Right hindlimb (tissue), 1 donor: ENCODE results near the gene GOLGA6L9.
"Not testable (repeated sequence)": the region's sequence is repeated elsewhere in the genome, so short reads cannot be mapped to it uniquely, and the experiment has no call there.

ENCODE experiments used
- DNase-seq: peaks from one replicate; pipeline ENCODE4 v3.0.0-alpha.2; 2018

The GOLGA6L9 gene

DNA sequence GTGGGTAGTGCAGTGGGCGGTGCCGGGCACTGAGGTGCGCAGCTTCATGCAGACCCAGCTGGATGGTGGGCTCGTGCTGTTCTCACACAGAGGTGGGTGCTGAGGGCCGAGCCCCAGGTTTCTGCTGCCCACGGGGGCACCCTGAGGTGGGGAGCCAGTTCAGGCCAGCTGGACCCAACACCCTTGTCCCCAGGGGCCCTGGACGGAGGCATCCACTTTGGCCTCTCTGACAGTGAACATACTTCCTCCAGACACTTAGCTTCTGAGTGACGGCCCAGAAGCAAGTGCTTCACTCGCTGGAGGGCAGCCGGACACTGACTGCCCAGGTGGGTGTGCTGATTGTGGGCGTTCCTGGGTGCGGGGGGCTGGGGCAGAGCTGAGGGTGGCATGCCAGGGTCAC, 39.8 kb downstream of the GOLGA6L9 start:
- DNase-seq, result not testable (repeated sequence)

- peak; percentile 17 for DNase-seq
These were observed 42.8 kb downstream of the GOLGA6L9 start for GRCh38 chr15:82472269-82472982.

- not testable (repeated sequence) for DNase-seq
These were observed 45.1 kb downstream of the GOLGA6L9 start for GRCh38 chr15:82474596-82475325.

- DNase-seq, result peak; percentile 5
These were observed 45.8 kb downstream of the GOLGA6L9 start for GRCh38 chr15:82475345-82475967.

DNA sequence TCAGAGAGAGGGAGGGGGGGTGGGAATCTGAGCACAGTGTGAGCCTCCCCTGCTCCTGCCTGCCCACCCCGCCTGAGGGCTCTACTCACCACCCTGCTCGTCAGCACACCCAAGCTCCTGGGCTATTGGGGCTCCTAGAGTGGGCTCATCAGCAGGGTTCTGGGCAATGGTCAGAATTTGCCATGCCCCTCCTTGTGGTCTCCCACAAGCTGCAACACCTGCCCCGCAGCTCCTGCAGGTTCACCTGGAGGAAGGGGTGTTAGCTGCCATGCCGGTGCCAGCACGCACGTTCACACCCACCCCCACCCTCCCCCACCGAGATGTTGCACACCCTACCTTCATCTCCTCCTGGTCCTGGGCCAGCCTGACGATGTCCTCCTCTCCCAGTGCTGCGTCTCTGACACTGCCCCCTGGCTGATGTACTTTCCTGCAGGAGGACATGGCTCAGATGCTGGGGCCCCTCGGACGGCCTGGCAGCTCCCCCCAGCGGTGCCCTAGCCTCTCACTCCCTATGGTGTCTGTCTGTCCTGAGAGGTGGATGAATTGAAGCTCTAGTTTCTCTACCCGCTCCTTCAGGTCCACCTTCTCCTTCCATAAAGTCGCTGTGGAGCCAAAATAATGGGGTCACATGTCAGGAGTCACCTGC, 47.2 kb downstream of the GOLGA6L9 start:
- DNase-seq, result peak; percentile 7

- not testable (repeated sequence) for DNase-seq
These were observed 47.9 kb downstream of the GOLGA6L9 start for GRCh38 chr15:82477343-82478057.
